Mucosa of rectum (tissue), 2 donors: ENCODE results near the gene ST8SIA5.

ENCODE experiments used
- H3K27ac ChIP-seq, 2 donors: one replicate each; pipeline ENCODE4 v1.7.0; 2013; ENCODE audit warnings: inconsistent platforms in 2 of 2, low read depth in 2 of 2, low read length in 2 of 2
- H3K27me3 ChIP-seq, 2 donors: one replicate each; pipeline ENCODE4 v1.7.0; 2013; ENCODE audit warnings: low read length in 2 of 2; ENCODE audit not compliant: control insufficient read depth in 2 of 2, insufficient read depth in 2 of 2
- H3K36me3 ChIP-seq, 2 donors: one replicate each; pipeline ENCODE4 v1.7.0; 2013; ENCODE audit warnings: low read length in 2 of 2; ENCODE audit not compliant: control insufficient read depth in 2 of 2, insufficient read depth in 2 of 2
- H3K4me1 ChIP-seq, 2 donors: one replicate each; pipeline ENCODE4 v1.7.0; 2013; ENCODE audit warnings: low read length in 2 of 2, mild to moderate bottlenecking in 1 of 2; ENCODE audit not compliant: control insufficient read depth in 2 of 2, insufficient read depth in 2 of 2
- H3K4me3 ChIP-seq, 2 donors: one replicate each; pipeline ENCODE4 v1.7.0; 2013; ENCODE audit warnings: low read length in 2 of 2
- H3K9ac ChIP-seq, 2 donors: one replicate each; pipeline ENCODE4 v1.7.0; 2013; ENCODE audit warnings: low read length in 2 of 2, low read depth in 1 of 2, mild to moderate bottlenecking in 1 of 2
- H3K9me3 ChIP-seq, 2 donors: one replicate each; pipeline ENCODE4 v1.7.0; 2013; ENCODE audit warnings: low read length in 2 of 2; ENCODE audit not compliant: control insufficient read depth in 2 of 2
- donor health status: healthy.
- donor health status: Normal muscosa, but diverticular disease.

The ST8SIA5 gene

GRCh38 chr18:46700066-46700824, 56.6 kb downstream of the ST8SIA5 start:
- Histone ChIP-seq H3K4me3 (no peak overlapping the region), H3K27ac (no peak overlapping the region), H3K27me3 (no peaks in the 10 kb centered on the region), H3K36me3 (no peaks in the 10 kb centered on the region), H3K9ac (no peak overlapping the region), H3K4me1 (no peaks in the 10 kb centered on the region), H3K9me3 (no peaks in the 10 kb centered on the region)

DNA sequence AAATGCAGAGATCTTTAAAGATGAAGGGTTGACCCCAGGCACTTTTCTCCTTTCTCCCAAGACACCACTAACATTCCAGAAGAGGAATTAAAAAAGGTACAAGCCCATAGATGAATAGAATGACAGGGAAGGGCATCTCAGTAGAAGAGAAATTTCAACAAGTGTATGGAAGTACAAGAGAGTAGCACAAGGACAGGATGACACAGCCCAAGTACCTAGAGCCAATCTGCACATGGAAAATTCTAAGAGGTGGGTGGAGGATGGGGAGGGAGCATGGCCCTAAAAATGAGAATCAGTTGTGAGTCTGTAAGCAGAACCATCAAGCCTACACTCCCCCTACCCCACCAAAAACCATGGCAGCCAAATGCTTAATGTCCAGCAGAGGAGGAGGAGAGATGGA, 60.2 kb downstream of the ST8SIA5 start:
- Histone ChIP-seq H3K36me3 (no peaks in the 10 kb centered on the region), H3K4me3 (no peak overlapping the region), H3K27ac (no peak overlapping the region), H3K4me1 (no peaks in the 10 kb centered on the region), H3K9ac (no peak overlapping the region), H3K27me3 (no peaks in the 10 kb centered on the region), H3K9me3 (no peaks in the 10 kb centered on the region)

- H3K4me3 ChIP-seq = no peak overlapping the region
- no peaks in the 10 kb centered on the region for H3K36me3 ChIP-seq
- H3K4me1 ChIP-seq = no peaks in the 10 kb centered on the region
- no peak overlapping the region for H3K9ac ChIP-seq
- H3K27me3 ChIP-seq = no peaks in the 10 kb centered on the region
- no peak overlapping the region for H3K27ac ChIP-seq
- H3K9me3 ChIP-seq = no peaks in the 10 kb centered on the region
Observed at GRCh38 chr18:46696268-46696667, 60.6 kb downstream of the ST8SIA5 start.

DNA sequence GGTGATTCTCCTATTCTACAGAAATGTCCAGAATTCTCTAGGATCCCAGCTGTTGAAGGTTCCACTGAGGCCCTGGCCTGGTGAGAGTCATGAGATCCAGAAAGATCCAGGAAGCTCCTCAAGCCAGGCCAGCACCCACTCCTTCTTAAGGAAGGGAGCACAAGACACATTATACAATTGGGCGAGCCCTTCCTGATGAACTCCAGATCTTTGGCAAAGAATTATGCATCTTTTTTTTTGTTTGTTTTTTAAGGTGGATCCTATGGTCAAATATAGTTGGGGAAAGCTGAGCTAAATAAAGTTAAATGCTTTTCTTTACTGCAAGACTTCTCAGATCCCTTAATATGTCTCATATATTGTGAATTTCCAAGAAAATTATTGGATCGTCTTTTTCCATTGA, 62.9 kb downstream of the ST8SIA5 start:
- Histone ChIP-seq H3K36me3 (no peaks in the 10 kb centered on the region), H3K9me3 (no peaks in the 10 kb centered on the region), H3K9ac (no peak overlapping the region), H3K27me3 (no peaks in the 10 kb centered on the region), H3K4me3 (no peak overlapping the region), H3K4me1 (no peaks in the 10 kb centered on the region), H3K27ac (no peak overlapping the region)

GRCh38 chr18:46688853-46689525, 67.9 kb downstream of the ST8SIA5 start:
- no peaks in the 10 kb centered on the region for H3K9me3 ChIP-seq
- no peak overlapping the region for H3K4me3 ChIP-seq
- H3K9ac ChIP-seq = no peak overlapping the region
- H3K4me1 ChIP-seq = no peaks in the 10 kb centered on the region
- no peaks in the 10 kb centered on the region for H3K36me3 ChIP-seq
- no peak overlapping the region for H3K27ac ChIP-seq
- no peaks in the 10 kb centered on the region for H3K27me3 ChIP-seq

DNA sequence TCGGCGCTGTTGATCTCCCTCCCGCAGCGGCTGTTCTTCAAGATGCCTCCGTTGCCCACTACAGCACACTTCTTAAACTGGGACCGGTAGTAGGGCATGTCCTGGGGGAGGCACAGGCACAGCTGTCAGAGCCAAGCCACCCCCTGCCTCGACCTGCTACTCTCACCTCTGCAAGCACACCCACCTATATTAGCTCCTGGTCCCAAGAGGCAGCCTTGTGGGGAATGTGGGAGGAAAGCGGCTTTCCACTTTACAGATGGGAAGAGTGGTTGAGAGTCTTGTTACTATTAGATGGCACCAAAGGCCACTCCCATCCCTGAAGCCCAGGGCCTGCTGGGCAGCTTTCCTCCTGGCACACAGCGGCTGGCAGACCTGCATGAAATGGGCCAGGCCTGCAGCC, 70.7 kb downstream of the ST8SIA5 start:
- Histone ChIP-seq H3K4me3 (no peak overlapping the region), H3K27me3 (no peaks in the 10 kb centered on the region), H3K9ac (no peak overlapping the region), H3K36me3 (no peaks in the 10 kb centered on the region), H3K9me3 (no peaks in the 10 kb centered on the region), H3K4me1 (no peaks in the 10 kb centered on the region), H3K27ac (no peak overlapping the region)

DNA sequence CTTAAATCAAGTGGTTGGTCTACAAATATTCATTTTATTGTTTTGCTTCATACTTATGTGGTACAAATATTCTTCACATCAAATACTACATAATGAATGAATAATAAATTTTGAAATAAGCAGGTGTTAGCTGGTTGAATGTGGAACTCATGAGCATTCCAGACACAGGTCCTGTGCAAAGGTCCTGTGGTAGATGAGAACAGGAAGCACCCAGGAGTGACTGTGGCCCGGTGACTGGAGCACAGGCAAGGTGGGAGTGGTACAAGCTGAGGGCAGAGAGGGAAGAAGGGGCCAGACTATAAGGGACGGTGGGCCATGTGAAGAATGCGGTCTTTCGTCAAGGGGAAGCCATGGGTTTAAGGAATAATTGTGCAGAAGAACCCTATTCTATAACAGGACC, 73.6 kb downstream of the ST8SIA5 start:
- no peaks in the 10 kb centered on the region for H3K9me3 ChIP-seq
- H3K9ac ChIP-seq = no peak overlapping the region
- H3K27ac ChIP-seq = no peak overlapping the region
- no peaks in the 10 kb centered on the region for H3K4me1 ChIP-seq
- H3K4me3 ChIP-seq = no peak overlapping the region
- no peaks in the 10 kb centered on the region for H3K27me3 ChIP-seq
- no peaks in the 10 kb centered on the region for H3K36me3 ChIP-seq

DNA sequence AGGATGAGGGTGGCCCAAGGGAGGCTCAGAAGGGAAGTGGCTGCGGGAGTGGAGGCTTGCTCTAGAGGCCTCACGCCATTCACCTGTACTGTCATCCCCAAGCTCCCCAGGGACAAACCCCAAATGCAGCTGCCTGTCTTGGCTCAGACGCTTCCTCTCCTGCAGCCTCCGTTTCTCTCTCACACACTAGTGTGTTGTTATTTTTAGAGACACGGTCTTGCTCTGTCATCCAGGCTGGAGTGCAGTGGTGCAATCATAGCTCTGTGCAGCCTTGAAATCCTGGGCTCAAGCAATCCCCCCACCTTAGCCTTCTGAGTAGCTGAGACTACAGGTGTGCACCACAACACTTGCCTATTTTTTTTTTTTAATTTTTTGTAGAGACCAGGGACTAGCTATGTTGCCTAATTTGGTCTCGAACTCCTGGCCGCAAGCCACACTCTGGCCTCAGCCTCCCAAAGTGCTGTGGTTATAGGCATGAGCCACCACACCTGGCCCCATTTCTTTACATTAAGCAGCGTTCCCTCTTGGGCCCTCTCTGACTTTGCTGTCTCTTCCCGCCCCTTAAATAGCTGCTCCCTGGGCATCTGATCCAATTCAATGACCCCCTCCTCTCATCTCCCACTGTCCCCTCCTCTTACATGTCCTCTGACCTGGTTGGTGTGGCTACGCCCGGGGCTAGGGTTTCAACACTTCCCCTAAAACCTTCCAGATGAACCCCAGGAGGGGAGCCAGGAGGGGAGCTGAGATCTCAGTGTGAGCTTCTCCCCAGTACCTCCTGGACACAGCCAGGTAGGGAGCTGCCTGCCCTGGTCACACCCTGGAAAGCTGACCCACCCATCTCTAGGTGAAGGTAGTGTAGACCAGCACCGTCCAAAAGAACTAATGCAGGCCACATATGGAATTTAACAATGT, 75.8 kb downstream of the ST8SIA5 start:
- H3K4me1 ChIP-seq = no peaks in the 10 kb centered on the region
- H3K36me3 ChIP-seq = no peaks in the 10 kb centered on the region
- H3K27ac ChIP-seq = no peak overlapping the region
- H3K4me3 ChIP-seq = no peak overlapping the region
- no peaks in the 10 kb centered on the region for H3K9me3 ChIP-seq
- H3K27me3 ChIP-seq = no peaks in the 10 kb centered on the region
- H3K9ac ChIP-seq = no peak overlapping the region

DNA sequence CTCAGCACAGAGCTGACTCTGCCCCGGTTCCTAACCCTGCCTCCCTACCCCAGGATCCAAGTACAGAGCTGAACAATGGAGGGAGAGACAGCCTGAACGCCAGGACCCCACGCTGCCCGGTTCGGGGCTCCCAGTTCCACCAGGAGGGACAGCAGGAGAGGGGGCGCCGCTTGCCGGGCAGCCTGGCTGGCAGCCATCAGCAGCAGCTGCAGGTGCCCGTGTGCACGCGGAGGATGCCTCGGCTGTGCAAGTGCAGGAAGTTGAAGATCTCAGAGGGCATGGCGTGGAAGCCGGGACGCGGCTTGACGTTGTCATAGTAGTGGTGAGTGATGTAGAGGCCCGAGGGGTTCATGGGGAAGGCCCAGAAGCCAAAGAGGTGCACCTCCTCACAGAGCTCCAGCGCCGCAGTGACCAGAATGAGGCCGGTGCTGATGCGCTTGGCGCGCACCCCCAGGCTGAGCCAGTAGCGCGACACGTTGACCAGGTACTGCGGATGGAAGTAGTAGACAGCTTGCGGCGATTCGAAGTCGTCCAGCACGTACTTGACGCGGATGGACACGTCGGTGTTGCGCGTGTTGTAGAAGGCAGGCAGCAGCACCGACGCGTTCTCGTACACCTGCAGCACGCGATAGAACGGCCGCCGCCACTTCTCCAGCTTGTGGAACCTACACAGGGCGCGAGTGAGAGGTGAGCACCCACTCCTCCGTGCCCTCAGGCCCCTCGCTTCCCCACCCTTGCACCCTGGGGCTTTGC, 76.8 kb downstream of the ST8SIA5 start:
- Histone ChIP-seq H3K9ac (no peak overlapping the region), H3K9me3 (no peaks in the 10 kb centered on the region), H3K27ac (no peak overlapping the region), H3K4me1 (no peaks in the 10 kb centered on the region), H3K27me3 (no peaks in the 10 kb centered on the region), H3K4me3 (no peak overlapping the region), H3K36me3 (no peaks in the 10 kb centered on the region)
